Nucleus accumbens (tissue), 56 donors: ENCODE data around the gene SUGP2.
A peak's percentile ranks its signal among the peaks of the same experiment; 100 is the strongest.
"Not testable (repeated sequence)": the region's sequence is repeated elsewhere in the genome, so short reads cannot be mapped to it uniquely, and the experiment has no call there.

Experiments used
- DNase-seq, 56 donors: peaks; one replicate each; lab custom pipeline; 2025; lab: John Stamatoyannopoulos, UW

SUGP2 gene

DNA sequence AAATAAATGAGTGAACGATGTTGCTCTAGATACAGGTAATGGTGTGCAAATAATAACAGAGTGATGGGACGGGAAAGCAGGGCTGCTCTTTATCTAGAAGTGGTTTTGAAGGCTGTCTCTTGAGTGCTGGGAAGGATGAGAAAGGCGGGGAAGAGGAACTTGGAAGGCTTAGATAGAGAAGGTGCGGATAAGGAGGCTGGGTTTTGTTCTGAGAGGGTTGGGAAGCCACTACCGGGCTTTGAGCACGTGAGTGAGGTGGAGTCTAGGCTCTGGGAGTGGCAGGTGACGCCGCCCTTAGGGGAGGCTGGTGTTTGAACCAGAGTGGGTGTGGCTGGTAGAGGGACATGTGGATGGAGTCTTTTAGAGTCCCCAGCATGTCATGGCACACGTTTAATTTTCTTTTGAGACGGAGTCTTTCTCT, 897 bp upstream of the SUGP2 start:
- DNase-seq, result peak in 31 of 56 donors; percentile 1 to 66 (median 29)

GRCh38 chr19:19033176-19033425, 216 bp downstream of the SUGP2 start:
- DNase-seq, result no peak

DNA sequence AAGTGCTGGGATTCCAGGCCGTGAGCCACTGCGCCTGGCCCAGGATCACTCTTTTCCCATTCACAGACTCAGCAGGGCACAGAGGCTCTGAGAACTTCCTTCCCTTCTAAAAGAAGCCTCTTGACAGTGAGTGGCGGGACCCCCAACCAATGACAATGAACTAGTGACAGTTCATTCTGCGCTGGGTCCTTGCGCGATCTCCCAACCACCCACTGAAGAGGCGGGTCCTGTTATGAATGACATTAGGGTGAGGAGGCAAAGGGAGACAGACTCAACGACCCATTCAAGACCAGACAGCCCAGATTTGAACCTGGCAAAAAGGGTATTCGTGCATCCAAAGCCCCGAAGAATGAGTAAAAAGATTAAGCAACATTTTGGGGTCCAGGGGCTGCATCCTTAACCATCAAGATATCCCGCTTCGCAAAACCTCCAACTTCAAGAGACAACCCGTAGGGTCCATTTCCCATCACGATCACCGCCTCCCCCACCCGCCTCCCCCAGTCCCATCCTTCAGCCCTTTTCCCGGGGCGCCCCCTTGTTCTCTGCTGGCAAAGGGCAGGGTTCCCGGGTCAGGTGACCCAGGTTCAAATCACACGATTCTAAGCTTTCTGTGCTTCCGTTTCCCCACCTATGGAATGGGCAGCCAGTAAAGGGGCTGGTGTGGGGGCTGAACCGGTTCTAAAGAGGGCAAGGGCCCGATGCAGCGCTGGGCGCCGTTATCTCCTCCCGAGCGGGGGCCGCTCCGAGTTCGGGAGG, 719 bp downstream of the SUGP2 start:
- DNase-seq, result peak; percentile 3 to 94 (median 74)

GRCh38 chr19:19031891-19032290, 1.4 kb downstream of the SUGP2 start:
- no peak for DNase-seq

- DNase-seq, result peak in 7 of 56 donors; percentile 1 to 26 (median 8)
Measured at GRCh38 chr19:19028526-19028925, 4.8 kb downstream of the SUGP2 start.

- DNase-seq, result no peak
Measured at GRCh38 chr19:19027228-19027627, 6.1 kb downstream of the SUGP2 start.

- DNase-seq, result peak in 2 of 56 donors; percentile 0 to 4
Measured at GRCh38 chr19:19026299-19026971, 6.9 kb downstream of the SUGP2 start.

DNA sequence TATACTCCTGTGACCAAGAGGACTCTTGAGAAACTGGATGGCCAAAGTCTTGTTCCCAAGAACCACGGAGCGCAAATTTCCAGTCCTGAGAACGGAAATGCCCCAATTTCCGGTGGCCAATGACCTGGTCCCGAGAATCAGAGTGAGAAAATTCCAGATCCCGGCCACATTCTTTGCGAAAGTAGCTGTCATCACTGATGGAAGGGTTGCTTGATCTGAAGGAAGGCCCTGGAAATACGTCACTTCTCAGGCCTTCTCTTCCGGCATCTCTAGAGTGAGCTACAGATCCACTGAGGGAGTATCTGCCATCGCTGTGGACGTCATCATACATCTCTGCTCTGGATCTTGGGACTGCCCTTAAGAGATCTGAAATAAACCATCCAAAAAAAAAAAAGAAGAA, 7.5 kb downstream of the SUGP2 start:
- no peak for DNase-seq

- not testable (repeated sequence) for DNase-seq
Measured at GRCh38 chr19:19023376-19023775, 9.9 kb downstream of the SUGP2 start.

DNA sequence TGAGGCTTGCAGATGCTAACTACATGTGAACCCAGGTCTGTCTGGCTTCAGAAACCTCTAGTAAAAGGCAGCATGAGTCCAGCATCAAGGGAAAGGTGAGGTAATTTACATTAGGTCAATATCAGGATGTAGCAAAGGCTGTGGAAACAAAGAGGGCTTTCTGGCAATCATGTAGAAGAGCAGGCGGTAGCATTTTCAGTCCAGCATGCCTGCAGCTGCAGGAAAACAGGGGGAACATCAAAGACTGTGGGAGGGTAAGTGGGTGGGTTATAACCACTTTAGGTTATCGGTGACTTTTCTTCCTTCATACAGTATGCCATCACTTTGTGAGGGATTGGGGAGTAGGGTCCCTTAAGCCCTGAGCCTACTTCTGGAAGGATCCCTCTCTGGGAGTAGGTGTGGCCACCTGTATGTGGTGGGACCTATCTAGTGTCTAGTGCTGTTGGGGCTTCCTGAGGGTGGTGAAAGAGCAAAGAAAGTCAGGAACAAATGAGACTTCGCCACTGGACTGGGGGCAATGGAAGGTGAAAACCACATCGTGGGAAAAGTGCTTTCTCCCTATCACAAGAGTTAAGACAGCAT, 10.8 kb downstream of the SUGP2 start:
- no peak for DNase-seq

- no peak for DNase-seq
Measured at GRCh38 chr19:19021115-19021514, 12.2 kb downstream of the SUGP2 start.

DNA sequence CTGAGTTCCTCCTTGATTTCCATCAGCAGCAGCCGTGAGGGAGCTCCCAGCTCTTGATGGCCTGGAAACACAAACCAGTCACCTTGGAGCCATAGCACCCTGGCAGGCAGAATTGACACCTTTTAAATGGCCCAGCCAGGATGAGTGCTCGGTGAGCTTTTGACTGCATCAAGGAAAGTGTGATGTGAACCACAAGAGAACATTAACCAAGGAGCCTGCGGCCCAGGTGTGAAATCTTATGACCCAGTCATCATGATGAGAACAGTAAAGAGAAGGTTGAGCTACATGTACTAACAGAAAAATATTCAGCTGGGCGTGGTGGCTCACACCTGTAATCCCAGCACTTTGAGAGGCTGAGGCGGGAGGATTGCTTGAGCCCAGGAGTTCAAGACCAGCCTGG, 22.8 kb downstream of the SUGP2 start:
- DNase-seq, result no peak

GRCh38 chr19:19009951-19010350, 23.4 kb downstream of the SUGP2 start:
- DNase-seq, result no peak

GRCh38 chr19:19006213-19006612, 27.1 kb downstream of the SUGP2 start:
- peak in 1 of 56 donors; percentile 5 for DNase-seq

- DNase-seq, result no peak
Measured at GRCh38 chr19:19004144-19004543, 29.2 kb downstream of the SUGP2 start.

- DNase-seq, result no peak
Measured at GRCh38 chr19:18999896-19000620, 33.3 kb downstream of the SUGP2 start.

GRCh38 chr19:18999016-18999758, 34.1 kb downstream of the SUGP2 start:
- DNase-seq, result no peak

GRCh38 chr19:18998276-18998675, 35.0 kb downstream of the SUGP2 start:
- no peak for DNase-seq

- DNase-seq, result no peak
Measured at GRCh38 chr19:18996796-18997394, 36.4 kb downstream of the SUGP2 start.

DNA sequence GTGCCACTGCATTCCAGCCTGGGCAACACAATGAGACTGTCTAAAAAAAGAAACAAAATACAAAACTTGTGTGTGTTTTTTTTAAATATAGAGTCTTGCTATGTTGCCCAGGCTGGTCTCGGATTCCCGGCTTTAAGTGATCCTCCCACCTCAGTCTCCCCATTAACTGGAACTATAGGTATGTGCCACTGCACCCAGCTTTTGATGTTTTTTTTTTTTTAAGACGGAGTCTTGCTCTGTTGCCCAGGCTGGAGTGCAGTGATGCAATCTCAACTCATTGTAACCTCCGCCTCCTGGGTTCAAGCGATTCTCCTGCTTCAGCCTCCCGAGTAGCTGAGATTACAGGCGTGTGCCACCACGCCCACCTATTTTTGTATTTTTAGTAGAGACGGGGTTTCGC, 37.0 kb downstream of the SUGP2 start:
- DNase-seq, result no peak
